HG03565 (cell line): ENCODE results near the gene CD34.
A peak's percentile ranks its signal among the peaks of the same experiment; 100 is the strongest.

Experiments
- ATAC-seq: cut with Tn5 transposase; IDR thresholded peaks from one replicate; pipeline ENCODE4 v1.9.1; 2021; ENCODE audit warnings: mild to moderate bottlenecking, moderate library complexity; ENCODE audit not compliant: unreplicated experiment

CD34 gene

DNA sequence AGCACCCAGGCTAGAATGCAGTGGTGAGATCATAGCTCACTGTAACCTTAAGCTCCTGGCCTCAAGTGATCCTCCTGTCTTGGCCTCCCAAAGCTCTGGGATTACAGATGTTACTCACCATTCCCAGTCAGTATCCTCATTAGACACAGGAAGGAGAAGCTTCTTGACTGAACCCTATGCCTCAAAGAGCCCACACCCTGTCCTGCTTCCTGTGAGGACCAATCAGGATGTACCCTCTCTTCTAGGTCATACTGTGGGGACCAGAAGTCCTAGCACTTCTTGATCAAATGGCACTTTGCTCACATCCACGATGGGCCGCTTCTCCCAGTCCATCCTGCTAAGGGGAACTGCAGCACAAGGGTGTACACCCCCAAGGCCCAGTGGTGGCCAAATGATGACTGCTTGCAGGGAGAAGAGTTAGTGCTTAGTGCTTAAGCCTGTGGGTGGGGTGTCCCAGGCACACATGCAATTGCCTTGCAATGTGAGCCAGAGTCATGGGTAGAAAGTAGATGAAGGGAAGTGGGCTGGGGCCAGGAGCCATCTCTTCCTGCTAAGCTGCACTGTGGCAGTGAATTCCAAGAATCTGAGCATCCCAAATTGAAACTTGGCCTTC lies 9.8 kb downstream of the CD34 start:
- ATAC-seq, result no peak

DNA sequence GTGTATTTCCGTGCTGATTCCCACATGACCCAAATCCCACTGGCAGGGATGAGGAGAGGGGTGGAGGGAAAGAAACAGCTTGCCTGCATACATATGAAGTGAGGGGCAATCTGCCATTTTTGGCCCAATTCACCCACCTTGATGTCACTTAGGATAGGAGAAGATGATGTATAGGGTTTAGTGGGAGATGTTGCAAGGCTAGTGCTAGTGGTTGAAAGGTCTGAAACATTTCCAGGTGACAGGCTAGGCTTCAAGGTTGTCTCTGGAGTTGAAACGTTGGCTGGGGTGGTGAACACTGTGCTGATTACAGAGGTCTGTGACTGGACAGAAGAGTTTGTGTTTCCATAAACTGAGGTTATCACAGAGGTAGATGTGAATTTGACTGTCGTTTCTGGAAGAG lies 12.1 kb downstream of the CD34 start:
- ATAC-seq, result no peak

DNA sequence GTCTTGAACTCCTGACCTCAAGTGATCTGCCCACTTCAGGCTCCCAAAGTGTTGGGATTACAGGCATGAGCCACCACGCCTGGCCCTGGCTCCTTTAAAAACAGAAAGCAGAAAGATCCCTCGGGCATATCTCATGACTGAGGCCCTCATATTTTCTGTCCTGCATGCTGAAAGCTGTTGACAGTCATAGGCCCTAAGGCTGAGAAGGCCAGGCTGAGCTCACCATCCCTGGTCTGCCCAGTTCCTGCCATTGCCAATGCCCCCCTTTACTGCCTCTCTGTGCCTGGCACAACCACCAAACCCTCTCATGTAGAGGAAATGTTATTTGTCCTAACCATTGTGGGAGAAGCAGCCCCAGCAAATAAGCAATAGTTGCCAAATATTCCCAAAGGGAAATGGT lies 12.7 kb downstream of the CD34 start:
- ATAC-seq, result no peak

DNA sequence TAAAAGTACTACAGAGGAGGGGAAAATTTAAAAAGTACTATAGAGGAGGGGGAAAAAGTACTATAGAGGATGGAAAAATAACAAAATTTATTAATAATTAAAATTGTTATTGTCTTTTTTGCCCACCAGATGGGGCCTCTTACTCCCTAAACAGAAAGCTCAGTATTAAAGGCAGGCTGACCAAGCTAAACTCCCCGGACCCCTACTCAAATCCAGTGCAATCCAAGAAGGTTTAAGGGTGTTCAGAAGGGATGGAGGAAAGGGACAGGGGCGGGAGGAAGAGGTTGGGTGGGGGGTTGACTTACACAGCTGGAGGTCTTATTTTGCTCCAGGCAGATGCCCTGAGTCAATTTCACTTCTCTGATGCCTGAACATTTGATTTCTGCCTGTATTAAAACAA lies 13.7 kb downstream of the CD34 start:
- no peak for ATAC-seq

DNA sequence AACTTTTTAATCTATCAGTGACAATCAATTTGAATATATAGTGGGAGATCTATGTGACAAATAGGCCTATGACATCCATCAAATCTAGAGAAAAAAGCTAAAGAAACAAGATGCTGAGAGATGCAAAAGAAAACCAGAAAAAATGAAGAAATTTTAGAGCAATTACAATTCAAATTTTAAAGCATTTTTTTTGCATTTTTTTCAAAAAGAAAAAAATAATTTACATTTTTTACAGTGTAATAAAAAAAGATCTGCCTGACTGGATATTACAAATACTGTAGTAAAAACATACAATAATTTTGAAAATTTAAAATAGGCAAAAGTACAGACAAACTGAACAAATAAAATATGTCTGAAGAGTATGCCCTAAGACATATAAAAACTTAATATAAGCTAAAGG lies 14.4 kb downstream of the CD34 start:
- ATAC-seq, result no peak

DNA sequence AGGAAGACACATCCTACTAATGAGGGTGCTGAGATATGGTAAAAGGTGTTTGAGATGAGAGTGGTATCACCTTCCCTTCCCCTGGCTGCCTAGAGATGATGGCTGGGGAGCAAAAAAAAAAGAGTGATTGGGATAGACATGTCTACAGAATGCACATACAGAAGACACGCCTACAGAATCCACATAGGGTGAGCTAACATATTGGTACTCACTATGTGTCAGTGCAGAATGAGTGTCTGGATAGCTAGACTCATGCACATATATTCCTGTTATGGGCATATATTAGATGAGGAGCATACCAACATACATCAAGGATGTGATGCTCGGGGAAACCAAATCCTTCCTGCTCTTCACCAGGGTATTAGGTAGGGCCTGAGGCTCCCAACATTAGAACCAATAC lies 16.2 kb downstream of the CD34 start:
- ATAC-seq, result no peak

DNA sequence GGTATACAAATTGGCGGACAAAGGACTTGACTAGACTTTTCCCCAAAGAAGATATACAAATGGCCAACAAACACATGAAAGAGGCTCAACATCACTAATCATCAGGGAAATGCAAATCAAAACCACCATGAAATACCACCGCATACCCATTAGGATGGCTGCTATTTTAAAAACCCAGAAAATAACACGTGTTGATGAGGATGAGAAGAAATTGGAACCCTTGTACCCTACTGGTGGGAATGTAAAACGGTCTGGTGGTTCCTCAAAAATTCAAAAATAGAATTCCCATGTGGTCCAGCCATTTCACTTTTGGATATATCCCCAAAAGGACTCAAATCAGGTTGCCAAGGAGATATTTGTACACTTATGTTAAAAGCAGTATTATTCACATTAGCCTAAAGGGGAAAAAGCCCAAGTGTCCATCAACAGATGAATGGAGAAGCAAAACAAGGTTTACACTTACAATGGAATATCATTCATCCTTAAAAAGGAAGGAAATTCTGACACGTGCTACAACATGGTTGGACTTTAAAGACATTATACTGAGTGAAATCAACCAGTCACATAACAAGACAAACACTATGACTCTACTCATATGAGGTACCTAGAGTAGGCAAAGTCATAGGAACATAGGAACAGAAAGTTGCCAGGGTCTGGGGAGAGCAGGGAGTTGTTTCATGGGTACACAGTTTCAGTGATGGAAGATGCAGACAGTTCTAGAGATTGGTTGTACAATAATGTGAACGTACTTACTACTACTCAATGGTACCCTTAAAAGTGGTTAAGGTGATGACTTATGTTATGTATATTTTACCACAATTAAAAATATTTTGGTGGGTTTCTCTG lies 17.0 kb downstream of the CD34 start:
- ATAC-seq, result no peak

DNA sequence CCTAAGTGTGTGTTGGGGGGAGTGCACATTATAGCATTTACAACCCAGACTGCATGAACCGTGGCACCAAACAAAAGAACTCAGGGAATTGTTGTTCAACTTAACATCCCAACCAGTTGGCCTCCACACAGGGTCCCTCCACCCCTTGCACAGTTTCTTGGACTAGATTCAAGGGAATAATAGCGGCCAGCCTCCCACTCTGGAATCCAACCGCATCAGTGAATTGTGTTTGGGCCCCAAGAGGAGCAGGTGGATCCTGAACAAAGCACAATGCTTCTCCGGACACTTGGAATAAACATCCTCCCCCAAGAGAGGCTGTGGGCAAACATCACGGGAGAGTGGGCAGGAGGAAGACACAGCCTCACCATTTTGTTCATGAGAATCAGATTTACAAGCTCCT lies 18.2 kb downstream of the CD34 start:
- no peak for ATAC-seq

DNA sequence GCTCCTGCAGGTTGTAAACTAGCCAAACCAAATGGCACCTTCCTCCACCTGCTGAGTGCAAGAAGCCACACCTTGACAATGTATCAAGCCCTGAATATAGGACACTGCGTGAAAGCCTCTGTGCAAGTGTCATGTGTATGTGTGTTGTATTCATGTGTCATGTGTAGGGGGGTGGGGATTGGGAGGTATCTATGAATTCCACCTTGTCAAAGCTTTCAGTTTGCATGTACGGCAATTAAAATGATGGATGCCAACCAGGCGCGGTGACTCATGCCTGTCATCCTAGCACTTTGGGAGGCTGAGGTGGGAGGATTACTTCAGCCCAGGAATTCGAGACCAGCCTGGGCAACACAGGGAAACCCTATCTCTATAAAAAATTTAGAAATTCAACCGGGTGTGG lies 19.8 kb downstream of the CD34 start:
- ATAC-seq, result no peak

DNA sequence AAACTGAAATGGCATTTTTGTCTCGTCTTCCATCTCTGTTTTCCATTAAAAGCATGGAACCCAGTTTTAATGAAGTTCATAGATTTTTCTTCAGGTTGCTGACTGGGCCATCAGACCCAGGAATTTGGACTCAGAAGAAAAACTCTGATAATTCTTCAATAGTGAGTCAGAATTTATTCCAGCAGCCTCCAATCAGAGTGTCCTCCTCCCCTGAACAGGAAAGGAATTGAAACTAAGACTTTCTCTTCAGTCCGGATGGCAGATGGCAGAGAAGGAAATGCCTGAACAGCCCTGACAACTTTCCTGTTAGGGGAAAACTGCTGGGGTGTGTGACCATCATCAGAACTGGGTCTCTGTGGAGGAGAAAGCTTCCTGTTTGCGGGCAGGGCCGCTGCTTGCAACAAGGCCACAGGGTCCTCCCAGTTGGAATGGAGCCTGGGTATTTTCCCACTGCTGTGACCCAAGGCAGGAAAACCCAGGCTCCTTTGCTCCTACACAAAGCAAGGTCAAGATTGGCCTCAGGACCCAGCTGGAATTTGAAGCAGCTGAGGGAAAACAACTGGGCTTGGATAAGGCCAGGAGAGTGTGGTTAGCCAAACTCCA lies 20.7 kb downstream of the CD34 start:
- no peak for ATAC-seq

DNA sequence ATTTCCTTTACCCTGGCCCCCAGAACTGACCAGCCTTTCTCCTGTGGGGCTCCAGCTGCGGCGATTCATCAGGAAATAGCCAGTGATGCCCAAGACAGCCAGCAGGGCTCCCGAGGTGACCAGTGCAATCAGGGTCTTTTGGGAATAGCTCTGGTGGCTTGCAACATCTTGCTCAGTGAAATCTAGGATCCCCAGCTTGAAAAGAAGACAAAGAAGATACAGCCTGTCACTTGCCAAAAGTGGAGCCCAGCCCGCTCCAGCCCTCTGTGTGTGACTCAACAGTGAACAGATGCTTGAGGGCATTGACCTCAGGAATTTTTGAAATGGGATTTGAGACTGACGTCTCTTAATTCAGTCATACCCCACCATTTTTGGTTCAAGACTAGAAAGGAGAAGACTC lies 22.3 kb downstream of the CD34 start:
- ATAC-seq, result no peak

DNA sequence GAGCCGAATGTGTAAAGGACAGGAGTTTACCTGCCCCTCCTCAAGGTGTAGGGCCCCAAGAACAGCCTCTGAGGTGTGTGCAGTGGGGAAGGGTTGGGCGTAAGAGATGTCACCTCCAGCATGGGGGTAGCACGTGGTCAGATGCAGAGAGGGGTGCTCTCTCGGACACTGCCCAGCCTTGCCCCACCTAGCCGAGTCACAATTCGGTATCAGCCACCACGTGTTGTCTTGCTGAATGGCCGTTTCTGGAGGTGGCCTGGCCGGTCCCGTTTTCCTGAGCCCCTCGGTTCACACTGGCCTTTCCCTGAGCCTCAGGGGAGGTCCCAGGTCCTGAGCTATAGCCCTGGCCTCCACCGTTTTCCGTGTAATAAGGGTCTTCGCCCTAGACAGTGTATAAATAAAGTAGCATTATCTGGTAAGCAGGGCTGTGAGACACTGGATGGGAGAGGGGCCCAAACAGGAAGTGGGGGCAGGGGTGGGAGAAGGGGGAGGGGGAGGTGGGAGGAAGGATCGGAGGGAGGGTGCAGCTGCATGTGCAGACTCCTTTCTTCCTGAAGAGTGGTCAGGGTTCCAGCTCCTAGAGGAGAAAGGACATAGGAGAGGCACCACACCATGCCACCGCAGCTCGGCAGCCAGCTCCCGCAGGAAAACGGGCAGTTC lies 23.3 kb downstream of the CD34 start:
- ATAC-seq, result no peak

DNA sequence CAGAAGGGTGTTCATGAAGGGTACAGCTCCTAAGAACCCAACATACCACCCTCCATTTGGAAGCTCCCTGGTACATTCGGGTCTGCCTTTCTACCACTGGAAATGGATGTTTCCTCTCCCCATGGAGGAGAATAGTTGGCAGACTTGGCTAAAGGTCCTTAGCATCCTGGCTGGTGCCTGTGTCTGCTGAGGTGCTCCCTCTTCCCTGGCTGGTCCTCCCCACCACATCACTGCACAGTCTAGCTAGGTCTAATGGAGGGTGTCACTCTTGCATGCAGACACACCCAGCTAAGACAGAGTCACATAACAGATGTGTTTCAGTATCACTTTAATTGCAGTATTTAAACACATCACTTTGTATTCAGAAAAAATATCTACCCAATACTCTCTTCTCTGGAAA lies 24.7 kb downstream of the CD34 start:
- ATAC-seq, result no peak

DNA sequence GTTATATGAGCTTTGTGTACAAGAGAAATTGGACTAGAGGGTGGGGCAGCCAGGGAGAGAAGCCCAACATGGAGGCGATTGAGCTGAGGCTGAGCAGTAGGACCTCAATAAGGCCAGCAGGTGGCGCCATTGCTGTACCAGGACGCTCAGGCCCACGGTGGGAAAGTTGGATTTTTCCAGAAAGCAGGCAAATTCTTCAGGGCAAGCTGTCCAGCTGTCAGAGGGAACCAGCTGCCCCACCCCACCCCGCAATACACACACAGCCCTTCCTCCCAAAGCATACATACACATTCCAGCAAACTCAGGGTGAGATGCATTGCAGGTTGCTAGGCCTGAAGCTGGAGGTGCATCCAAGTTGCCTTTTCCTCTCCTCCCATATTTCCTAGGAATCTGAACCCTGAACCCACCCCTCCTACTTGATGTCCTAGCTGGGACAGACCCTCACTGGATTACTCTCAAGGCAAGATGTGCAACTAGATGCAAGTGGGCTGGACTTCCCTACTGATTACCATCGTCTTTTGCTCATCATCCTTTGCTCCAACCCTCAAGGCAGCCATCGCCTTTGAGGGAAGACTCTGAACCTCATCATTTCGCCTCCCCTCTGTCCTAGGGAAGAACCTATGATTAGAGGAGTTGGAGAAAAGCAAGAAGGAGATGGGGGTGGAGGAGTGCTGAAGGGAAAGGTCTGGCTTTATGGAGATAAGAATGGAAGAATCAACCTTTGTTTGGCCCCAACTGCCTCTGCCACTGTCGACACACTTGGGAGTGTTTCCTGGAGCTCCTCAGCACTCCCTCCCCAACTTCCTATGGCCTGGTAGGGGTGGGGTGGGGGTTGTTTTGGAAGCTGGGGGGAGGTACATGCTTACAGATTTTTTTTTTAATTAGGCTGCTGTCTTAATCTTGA lies 25.5 kb downstream of the CD34 start:
- no peak for ATAC-seq

DNA sequence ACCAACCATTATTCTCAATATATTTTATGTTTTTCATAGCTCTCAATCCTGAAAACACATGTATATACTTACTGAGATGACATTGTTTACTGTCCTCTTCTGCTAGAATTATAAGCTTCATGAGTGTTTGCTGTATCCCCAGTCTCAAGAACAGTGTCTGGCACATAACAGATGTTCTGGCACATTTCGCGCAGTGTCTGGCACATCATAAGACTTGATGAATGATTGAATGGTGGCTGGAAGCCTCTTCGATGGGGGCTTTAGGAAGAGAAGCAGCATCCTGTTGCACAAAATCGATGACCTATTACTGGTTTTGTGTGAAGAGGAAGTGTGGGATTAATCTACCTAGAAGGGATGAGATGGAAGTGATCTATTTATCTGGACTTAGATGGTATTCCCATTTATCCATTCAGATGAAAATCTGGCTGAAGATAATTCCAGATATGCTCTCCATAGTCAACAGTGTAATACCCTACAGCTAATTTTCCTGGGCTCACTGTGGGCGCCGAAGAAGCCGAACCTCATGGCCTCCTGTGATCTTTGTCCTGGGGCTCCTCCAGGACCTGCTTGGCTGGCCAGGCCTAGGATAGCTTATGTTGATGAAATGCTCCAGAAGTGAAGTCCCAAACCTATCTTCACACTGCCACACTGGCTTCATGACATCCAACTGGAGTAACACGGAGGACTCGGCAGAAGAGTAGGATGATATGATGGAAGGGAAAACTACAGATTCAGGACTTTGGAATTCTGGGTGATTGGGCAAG lies 26.5 kb downstream of the CD34 start:
- no peak for ATAC-seq

DNA sequence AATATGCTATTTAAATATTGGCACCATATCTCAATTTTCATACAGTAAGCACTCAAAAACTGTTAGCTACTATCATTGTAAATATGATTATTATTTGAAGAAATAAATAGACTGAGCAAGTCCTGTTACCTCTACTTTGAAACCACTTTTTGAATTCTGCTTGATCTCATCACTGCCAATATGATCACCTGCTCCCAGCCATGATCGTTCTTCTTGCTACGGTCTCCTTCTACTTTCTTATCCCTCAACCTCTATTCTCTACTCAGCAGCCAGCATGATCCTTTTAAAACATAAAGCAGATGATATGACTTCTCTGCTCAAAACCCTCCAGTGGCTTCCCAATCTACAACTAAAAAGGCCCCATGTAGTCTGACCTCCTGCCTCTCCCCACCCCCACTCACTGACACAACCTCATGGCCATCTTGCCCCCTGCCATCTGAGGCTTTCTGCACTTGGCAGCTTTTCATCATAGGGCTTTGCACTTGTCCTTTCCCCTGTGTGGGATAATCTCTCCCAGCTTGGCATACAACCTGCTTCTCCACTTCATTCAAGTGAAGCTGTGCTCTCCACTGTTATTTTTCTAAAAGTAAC lies 27.2 kb downstream of the CD34 start:
- no peak for ATAC-seq

DNA sequence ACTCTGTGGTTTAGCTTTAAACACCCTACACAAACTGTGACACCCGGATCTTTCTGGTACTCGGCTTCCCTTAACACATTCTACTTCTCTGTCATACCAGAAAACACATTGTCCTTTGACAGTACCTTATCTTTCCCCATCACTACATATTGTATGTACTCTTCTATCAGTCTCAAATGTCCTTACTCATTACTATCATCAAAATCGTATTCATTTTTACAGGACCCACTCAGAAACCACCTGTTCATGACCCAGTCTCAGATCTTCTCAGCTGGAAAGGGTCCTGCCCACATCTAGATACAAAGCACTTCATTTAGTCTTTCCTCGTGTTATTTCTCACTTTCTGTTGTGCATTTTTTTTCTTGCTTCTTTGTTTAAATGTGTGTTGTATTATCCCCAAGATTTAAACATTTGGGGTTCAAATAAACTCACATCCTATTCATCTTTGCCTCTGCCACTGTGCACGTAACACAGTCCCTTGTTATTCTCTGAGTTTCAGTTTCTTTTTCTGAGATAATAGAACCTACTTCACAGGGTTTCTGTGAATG lies 27.7 kb downstream of the CD34 start:
- ATAC-seq, result peak; percentile 53

DNA sequence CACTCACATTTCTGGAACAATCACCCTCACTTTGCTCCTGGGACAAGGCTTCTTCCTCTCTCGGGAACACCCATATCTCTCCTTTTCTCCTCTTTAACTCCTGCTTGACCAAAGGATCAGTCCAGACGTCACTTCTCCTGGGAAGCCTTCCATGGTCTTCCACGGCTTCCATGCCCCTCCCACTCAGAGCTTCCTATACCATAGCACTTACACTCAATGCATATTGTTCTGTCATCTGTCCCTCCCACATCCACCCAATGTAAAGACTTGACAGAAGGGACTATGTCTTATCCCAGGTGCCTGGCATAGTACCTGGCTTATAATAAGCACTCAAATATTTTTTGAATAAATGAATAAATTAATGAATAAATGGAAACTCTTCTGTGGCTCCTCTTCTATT lies 28.2 kb downstream of the CD34 start:
- ATAC-seq, result no peak

DNA sequence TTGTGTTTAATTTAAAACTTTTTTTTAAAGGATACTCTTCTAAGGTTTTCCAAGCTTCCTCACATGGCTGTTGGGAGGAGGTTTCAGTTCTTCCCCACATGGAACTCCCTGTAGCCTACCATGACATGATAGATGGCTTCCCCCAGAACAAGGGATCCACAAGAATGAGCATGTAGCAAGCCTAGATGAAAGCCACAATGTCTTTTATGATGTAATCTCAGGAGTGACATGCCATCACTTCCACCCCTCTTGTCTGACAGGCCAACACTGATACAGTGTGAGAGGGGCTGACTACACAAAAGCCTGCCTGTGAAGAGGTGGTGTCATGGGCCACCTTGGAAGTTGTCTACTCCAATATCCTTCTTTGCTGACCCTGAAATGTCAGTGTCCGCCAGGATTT lies 32.0 kb downstream of the CD34 start:
- ATAC-seq, result no peak
